Naive thymus-derived CD4-positive, alpha-beta T cell (primary cell): ENCODE results near the gene ANAPC4. TPM values are rescaled to one million over a fixed set of nuclear protein-coding genes. Genes with fewer than 3 reads are reported as not detected.

ENCODE experiments used
- ATAC-seq: fragments of 150-1000 bp; cut with Tn5 transposase; 2 replicates; pipeline ENCODE4 v1.10.0; 2021; ENCODE audit warnings: mild to moderate bottlenecking, moderate library complexity
- CTCF ChIA-PET: fragments of 350-600 bp; sonication (Branson Sonifier 250); formaldehyde crosslinking; loops from one replicate; lab custom pipeline; 2021; ENCODE audit warnings: antibody characterized with exemption; lab: Charles Lee
- POLR2A ChIA-PET: fragments of 350-600 bp; sonication (Branson Sonifier 250); formaldehyde crosslinking; loops from one replicate; lab custom pipeline; 2021; ENCODE audit warnings: antibody characterized with exemption, inconsistent platforms; lab: Charles Lee
- DNase-seq, 9 donors: peaks; one replicate each; pipeline versions ENCODE4 v3.0.0 to v3.0.0-alpha.2; 2020 to 2022; ENCODE audit warnings: mixed read lengths in 1 of 9
- H3K27ac ChIP-seq: one replicate; pipeline ENCODE4 v1.7.0; 2013; ENCODE audit warnings: mild to moderate bottlenecking, low read depth, low read length, moderate library complexity
- H3K27me3 ChIP-seq, 2 donors: one replicate each; pipeline ENCODE4 v1.7.0; 2013; ENCODE audit warnings: low read length in 2 of 2, mild to moderate bottlenecking in 2 of 2, moderate library complexity in 2 of 2; ENCODE audit not compliant: control insufficient read depth in 2 of 2, insufficient read depth in 2 of 2
- H3K36me3 ChIP-seq, 3 experiments: 1 replicate in 2 of 3; 2 replicates in 1 of 3; pipeline ENCODE4 v1.7.0; 2013; ENCODE audit warnings: low read length in 3 of 3, mild to moderate bottlenecking in 3 of 3, moderate library complexity in 1 of 3; ENCODE audit not compliant: insufficient read depth in 3 of 3, control insufficient read depth in 2 of 3
- H3K4me1 ChIP-seq, 2 donors: one replicate each; pipeline ENCODE4 v1.7.0; 2013; ENCODE audit warnings: low read length in 2 of 2, mild to moderate bottlenecking in 2 of 2, moderate library complexity in 1 of 2; ENCODE audit not compliant: control insufficient read depth in 2 of 2, insufficient read depth in 2 of 2
- H3K4me3 ChIP-seq: 2 replicates; pipeline ENCODE4 v1.7.0; 2013; ENCODE audit warnings: mild to moderate bottlenecking, low read length
- H3K9me3 ChIP-seq, 3 experiments: 1 replicate in 2 of 3; 2 replicates in 1 of 3; pipeline ENCODE4 v1.7.0; 2013; ENCODE audit warnings: low read length in 3 of 3; ENCODE audit not compliant: control insufficient read depth in 2 of 3
- H3K27ac Mint-ChIP-seq, 9 donors: one replicate each; pipeline ENCODE4 v1.8.0; 2020 to 2022; ENCODE audit warnings: mixed read lengths in 9 of 9, mild to moderate bottlenecking in 8 of 9, moderate library complexity in 5 of 9, inconsistent platforms in 2 of 9
- H3K27me3 Mint-ChIP-seq, 5 donors: one replicate each; pipeline ENCODE4 v1.8.0; 2021 to 2022; ENCODE audit warnings: mixed read lengths in 5 of 5, mild to moderate bottlenecking in 1 of 5
- H3K36me3 Mint-ChIP-seq, 5 donors: one replicate each; pipeline ENCODE4 v1.8.0; 2020 to 2022; ENCODE audit warnings: mixed read lengths in 5 of 5, mild to moderate bottlenecking in 3 of 5, inconsistent platforms in 1 of 5
- H3K4me1 Mint-ChIP-seq, 7 donors: one replicate each; pipeline ENCODE4 v1.8.0; 2020 to 2022; ENCODE audit warnings: mixed read lengths in 7 of 7, mild to moderate bottlenecking in 3 of 7, inconsistent platforms in 1 of 7
- H3K4me3 Mint-ChIP-seq, 10 donors: one replicate each; pipeline ENCODE4 v1.8.0; 2020 to 2022; ENCODE audit warnings: mild to moderate bottlenecking in 10 of 10, mixed read lengths in 10 of 10, moderate library complexity in 6 of 10, inconsistent platforms in 2 of 10
- H3K9me3 Mint-ChIP-seq, 11 donors: one replicate each; pipeline ENCODE4 v1.8.0; 2020 to 2022; ENCODE audit warnings: mixed read lengths in 11 of 11, mild to moderate bottlenecking in 4 of 11, inconsistent platforms in 1 of 11, moderate library complexity in 1 of 11
- intact Hi-C, 2 donors: fragments of 100-400 bp; cut with micrococcal nuclease; formaldehyde crosslinking; loops; one replicate each; pipeline ENCODE4 v1.15.1; 2023
- polyA plus RNA-seq, 2 donors: library from polyadenylated mRNA; unstranded; fragments of 300-500 nt; fragmentation: Illumina TruSeq; gene quantifications; one replicate each; pipeline ENCODE4 v1.2.3, GENCODE V29; 2021
- total RNA-seq, 6 experiments: library from RNA in 5 of 6; stranded (reverse) in 5 of 6; gene quantifications; 1 replicate in 5 of 6; 2 replicates in 1 of 6; pipeline ENCODE4 v1.2.3 and lab custom pipeline; 2021 to 2026

ANAPC4 gene
- total and polyA plus RNA-seq, 7 experiments from 2014 or later, result 19.0 to 55.3 (median 49.9) TPM

DNA sequence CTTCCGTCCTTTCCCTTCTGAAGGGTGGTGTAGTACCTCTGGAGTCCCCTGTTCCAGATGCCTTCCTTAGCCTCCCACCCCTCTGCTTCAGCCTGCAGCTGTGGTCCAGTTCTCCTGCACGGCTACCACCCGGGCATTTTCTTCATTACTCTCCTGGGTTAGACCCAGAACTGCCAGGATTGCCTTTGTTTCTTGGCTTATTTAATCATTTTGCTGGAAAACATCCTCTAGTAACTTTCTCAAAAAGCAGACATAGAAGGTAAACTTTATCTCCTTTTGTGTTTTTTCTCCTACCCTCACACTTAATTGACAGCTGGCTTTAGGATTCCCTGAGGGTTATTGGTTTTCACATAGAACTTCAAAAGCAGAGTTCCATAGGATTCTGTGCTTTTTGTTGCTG lies 20.2 kb downstream of the ANAPC4 start:
- H3K4me3 ChIP-seq, result no peak overlapping the region
- no peaks in the 10 kb centered on the region for H3K4me1 ChIP-seq
- peaks cover 0 to 14% (median 0%) of the 10 kb centered on the region in 7 donors for H3K4me1 Mint-ChIP-seq
- POLR2A ChIA-PET, result no interaction called here
- CTCF ChIA-PET, result no interaction called here
- peaks cover 22 to 87% (median 32%) of the 10 kb centered on the region in 3 experiments for H3K36me3 ChIP-seq
- no peak overlapping the region for H3K27ac Mint-ChIP-seq
- no peaks in the 10 kb centered on the region for H3K9me3 ChIP-seq
- H3K4me3 Mint-ChIP-seq, result no peak overlapping the region
- H3K36me3 Mint-ChIP-seq, result peaks cover 44 to 80% (median 66%) of the 10 kb centered on the region in 5 donors
- ATAC-seq (no peak), DNase-seq (no peak)
- intact Hi-C loops, result no loop called here
- no peaks in the 10 kb centered on the region for H3K27me3 ChIP-seq
- no peak overlapping the region for H3K27ac ChIP-seq
- H3K9me3 Mint-ChIP-seq, result peaks cover 0 to 7% (median 4%) of the 10 kb centered on the region in 11 donors
- H3K27me3 Mint-ChIP-seq, result no peaks in the 10 kb centered on the region

DNA sequence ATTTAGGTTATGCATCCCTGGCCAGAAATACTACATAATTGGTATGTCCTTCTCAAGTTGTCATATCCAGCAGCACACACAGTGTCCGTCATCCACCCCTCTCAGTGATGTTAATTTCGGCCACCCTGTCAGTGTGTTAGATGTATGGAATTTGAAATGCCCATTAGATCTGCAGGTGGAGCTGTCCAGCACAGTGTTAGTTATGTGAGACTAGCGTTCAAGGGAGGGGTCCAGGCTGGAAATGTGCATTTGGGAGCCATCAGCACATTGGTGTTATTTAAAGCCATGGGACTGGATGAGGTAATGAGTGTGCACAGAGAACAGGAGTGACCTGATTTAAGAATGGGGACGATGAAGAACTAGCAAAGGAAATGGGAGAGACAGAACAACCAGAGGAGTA lies 22.4 kb downstream of the ANAPC4 start:
- H3K27ac Mint-ChIP-seq, result no peak overlapping the region
- peaks cover 24 to 79% (median 31%) of the 10 kb centered on the region in 3 experiments for H3K36me3 ChIP-seq

DNA sequence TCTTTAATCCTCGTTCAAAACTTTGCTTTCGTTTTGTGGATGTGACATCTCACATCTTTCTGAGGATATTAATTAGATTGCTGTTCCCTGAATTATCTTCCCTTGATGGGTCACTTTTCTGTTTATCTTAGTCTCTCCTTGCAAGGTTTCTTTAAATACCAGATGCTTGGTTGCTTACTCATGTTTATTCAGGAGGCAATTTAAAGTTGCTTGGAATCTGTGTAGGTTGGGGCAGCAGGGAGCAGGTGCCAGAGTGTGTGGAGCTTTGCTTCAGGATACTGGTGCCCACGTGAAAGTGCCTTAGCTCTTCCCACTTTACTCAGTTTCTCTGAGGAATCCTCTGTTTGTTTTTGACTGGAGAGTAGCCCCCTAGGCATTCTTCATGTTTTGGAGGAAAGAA lies 24.0 kb downstream of the ANAPC4 start:
- H3K4me3 ChIP-seq, result no peak overlapping the region
- Mint-ChIP-seq H3K4me1 (peaks cover 0 to 14% (median 0%) of the 10 kb centered on the region in 7 donors), H3K27ac (no peak overlapping the region), H3K27me3 (no peaks in the 10 kb centered on the region), H3K9me3 (peaks cover 0 to 7% (median 4%) of the 10 kb centered on the region in 11 donors), H3K36me3 (peaks cover 41 to 76% (median 59%) of the 10 kb centered on the region in 5 donors), H3K4me3 (no peak overlapping the region)
- H3K27me3 ChIP-seq, result no peaks in the 10 kb centered on the region
- POLR2A ChIA-PET, result no interaction called here
- CTCF ChIA-PET, result no interaction called here
- ATAC-seq (no peak), DNase-seq (no peak)
- H3K4me1 ChIP-seq, result no peaks in the 10 kb centered on the region
- H3K36me3 ChIP-seq, result peaks cover 24 to 78% (median 29%) of the 10 kb centered on the region in 3 experiments
- H3K9me3 ChIP-seq, result no peaks in the 10 kb centered on the region
- intact Hi-C loops, result no loop called here
- H3K27ac ChIP-seq, result no peak overlapping the region

More for the DNA sequence above, 22.4 kb downstream of the ANAPC4 start:
- intact Hi-C loops, result no loop called here
- ATAC-seq (no peak), DNase-seq (no peak)
- Mint-ChIP-seq H3K4me1 (peaks cover 0 to 14% (median 0%) of the 10 kb centered on the region in 7 donors), H3K4me3 (no peak overlapping the region), H3K27me3 (no peaks in the 10 kb centered on the region), H3K36me3 (peaks cover 41 to 81% (median 61%) of the 10 kb centered on the region in 5 donors), H3K9me3 (peaks cover 0 to 7% (median 4%) of the 10 kb centered on the region in 11 donors)
- H3K4me3 ChIP-seq, result no peak overlapping the region
- H3K27me3 ChIP-seq, result no peaks in the 10 kb centered on the region
- H3K27ac ChIP-seq, result no peak overlapping the region
- no peaks in the 10 kb centered on the region for H3K9me3 ChIP-seq
- POLR2A ChIA-PET, result interaction anchor here (0.6 kb wide), 1 partner anchor 57 kb away, joined by 3 read pairs; no protein-coding TSS in a partner anchor
- CTCF ChIA-PET, result no interaction called here
- no peaks in the 10 kb centered on the region for H3K4me1 ChIP-seq

DNA sequence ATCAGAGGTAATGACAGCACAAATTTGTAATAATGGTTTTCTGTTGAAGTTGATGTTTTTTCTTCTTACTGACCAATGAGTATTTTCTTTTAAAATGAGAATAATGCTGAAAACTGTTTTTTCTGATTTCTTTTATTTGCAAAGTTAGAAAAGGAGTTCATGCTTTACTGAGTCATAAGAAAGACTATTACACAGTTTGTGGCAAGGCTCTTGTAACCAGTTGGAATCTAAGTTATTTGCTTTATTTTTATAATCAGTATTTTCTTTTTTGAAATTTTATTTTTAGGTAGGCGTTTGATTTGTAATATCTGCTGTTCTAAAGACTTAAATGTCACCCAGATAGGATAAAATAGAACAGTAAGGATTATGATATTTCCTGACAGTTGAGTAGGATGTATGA lies 25.5 kb downstream of the ANAPC4 start:
- Mint-ChIP-seq H3K4me1 (peaks cover 0 to 14% (median 0%) of the 10 kb centered on the region in 7 donors), H3K4me3 (no peak overlapping the region), H3K9me3 (peaks cover 0 to 1% (median 0%) of the 10 kb centered on the region in 11 donors), H3K27me3 (no peaks in the 10 kb centered on the region), H3K36me3 (peaks cover 31 to 66% (median 50%) of the 10 kb centered on the region in 5 donors), H3K27ac (no peak overlapping the region)
- H3K4me1 ChIP-seq, result no peaks in the 10 kb centered on the region
- peaks cover 15 to 75% (median 37%) of the 10 kb centered on the region in 3 experiments for H3K36me3 ChIP-seq
- DNase-seq (no peak), ATAC-seq (no peak)
- intact Hi-C loops, result no loop called here
- ChIA-PET CTCF (no interaction called here), POLR2A (no interaction called here)
- no peak overlapping the region for H3K4me3 ChIP-seq
- H3K27ac ChIP-seq, result no peak overlapping the region
- H3K27me3 ChIP-seq, result no peaks in the 10 kb centered on the region
- H3K9me3 ChIP-seq, result no peaks in the 10 kb centered on the region

DNA sequence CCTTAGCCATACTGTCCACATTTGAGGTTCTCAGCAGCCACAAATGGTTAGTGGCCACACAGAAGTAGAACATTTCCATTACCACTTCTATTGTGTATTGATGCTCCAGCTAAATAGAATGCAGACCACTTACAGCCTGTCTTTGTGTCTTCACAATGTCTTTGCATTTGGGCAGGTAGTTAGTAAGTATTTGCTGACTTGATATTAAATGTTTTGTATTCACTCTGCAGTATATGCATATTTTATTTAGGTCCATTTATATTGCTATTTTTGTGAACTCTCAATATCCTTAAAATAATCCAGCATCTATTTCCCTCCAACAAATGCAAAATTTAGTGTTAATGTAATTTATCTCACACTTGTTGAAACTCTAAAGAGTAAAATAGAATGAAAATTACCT lies 26.6 kb downstream of the ANAPC4 start:
- Histone ChIP-seq H3K36me3 (peaks cover 22 to 76% (median 33%) of the 10 kb centered on the region in 3 experiments), H3K27ac (no peak overlapping the region), H3K27me3 (no peaks in the 10 kb centered on the region), H3K9me3 (no peaks in the 10 kb centered on the region), H3K4me1 (no peaks in the 10 kb centered on the region), H3K4me3 (no peak overlapping the region)
- DNase-seq (no peak), ATAC-seq (no peak)
- H3K27me3 Mint-ChIP-seq, result no peaks in the 10 kb centered on the region
- CTCF ChIA-PET, result no interaction called here
- H3K4me1 Mint-ChIP-seq, result peaks cover 0 to 14% (median 0%) of the 10 kb centered on the region in 7 donors
- peaks cover 22 to 64% (median 46%) of the 10 kb centered on the region in 5 donors for H3K36me3 Mint-ChIP-seq
- H3K9me3 Mint-ChIP-seq, result peaks cover 0 to 1% (median 0%) of the 10 kb centered on the region in 11 donors
- no peak overlapping the region for H3K4me3 Mint-ChIP-seq
- POLR2A ChIA-PET, result no interaction called here
- intact Hi-C loops, result no loop called here
- H3K27ac Mint-ChIP-seq, result no peak overlapping the region

DNA sequence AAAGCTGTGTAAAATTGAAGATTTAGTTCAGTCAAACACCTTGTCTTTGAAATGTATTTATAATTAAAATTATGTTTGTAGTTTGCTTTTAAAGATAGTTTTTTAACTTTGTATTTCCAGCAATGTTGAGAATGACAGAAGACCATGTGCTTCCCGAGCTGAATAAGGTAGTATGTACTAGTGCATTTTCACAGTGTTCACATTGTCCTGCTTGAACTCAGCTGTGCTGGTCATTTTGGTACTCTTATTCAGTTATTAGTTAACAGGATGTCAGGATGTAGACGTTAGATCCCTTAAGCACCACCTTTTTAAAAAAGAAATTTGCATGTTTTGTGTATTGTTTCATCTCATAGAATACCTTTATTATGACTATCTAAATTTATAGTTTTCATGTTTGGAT lies 28.4 kb downstream of the ANAPC4 start:
- H3K27me3 Mint-ChIP-seq, result no peaks in the 10 kb centered on the region
- no peaks in the 10 kb centered on the region for H3K4me1 ChIP-seq
- H3K9me3 Mint-ChIP-seq, result peaks cover 0 to under 1% (median 0%) of the 10 kb centered on the region in 11 donors
- no peaks in the 10 kb centered on the region for H3K27me3 ChIP-seq
- no peak overlapping the region for H3K27ac Mint-ChIP-seq
- DNase-seq, result no peak
- peaks cover 0 to 3% (median 0%) of the 10 kb centered on the region in 7 donors for H3K4me1 Mint-ChIP-seq
- no peak overlapping the region for H3K4me3 ChIP-seq
- H3K9me3 ChIP-seq, result no peaks in the 10 kb centered on the region
- POLR2A ChIA-PET, result no interaction called here
- intact Hi-C loops, result no loop called here
- CTCF ChIA-PET, result no interaction called here
- H3K4me3 Mint-ChIP-seq, result no peak overlapping the region
- no peak overlapping the region for H3K27ac ChIP-seq
- peaks cover 14 to 64% (median 40%) of the 10 kb centered on the region in 5 donors for H3K36me3 Mint-ChIP-seq
- no peak for ATAC-seq
- H3K36me3 ChIP-seq, result peaks cover 27 to 78% (median 32%) of the 10 kb centered on the region in 3 experiments

DNA sequence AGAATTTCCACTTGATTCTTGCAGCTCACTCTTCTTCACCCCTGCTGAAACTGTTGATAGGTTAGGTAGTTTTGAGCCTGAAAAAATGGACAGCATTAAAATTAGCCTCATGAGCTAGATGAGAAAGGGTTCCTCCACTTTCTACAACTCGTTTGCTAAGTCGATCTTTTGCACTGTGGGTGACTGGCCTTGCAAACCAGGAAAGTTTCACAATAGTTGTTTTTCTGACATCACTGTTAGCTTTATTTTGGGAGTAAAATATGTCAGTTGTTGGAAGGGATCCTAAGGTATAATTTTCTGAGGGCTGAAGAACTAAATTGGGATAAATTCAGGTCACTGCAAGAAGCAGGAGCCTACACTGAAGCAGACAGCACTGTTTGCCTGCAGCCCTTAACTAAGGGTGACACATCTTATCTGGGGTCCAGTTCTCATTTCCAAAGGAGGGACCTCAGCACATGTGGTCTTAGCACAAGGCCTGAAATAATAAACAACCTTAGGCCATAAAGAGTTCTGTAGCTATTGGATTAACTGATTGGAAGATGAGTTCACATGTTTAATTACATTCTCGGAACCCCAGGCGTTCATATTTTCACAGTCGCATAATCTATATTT lies 29.1 kb downstream of the ANAPC4 start:
- Mint-ChIP-seq H3K27ac (no peak overlapping the region), H3K9me3 (no peaks in the 10 kb centered on the region), H3K4me1 (no peaks in the 10 kb centered on the region), H3K4me3 (no peak overlapping the region), H3K27me3 (no peaks in the 10 kb centered on the region), H3K36me3 (peaks cover 18 to 65% (median 41%) of the 10 kb centered on the region in 5 donors)
- ATAC-seq (no peak), DNase-seq (no peak)
- H3K36me3 ChIP-seq, result peaks cover 34 to 78% (median 37%) of the 10 kb centered on the region in 3 experiments
- H3K4me1 ChIP-seq, result no peaks in the 10 kb centered on the region
- no peaks in the 10 kb centered on the region for H3K27me3 ChIP-seq
- POLR2A ChIA-PET, result no interaction called here
- intact Hi-C loops, result no loop called here
- no peak overlapping the region for H3K4me3 ChIP-seq
- CTCF ChIA-PET, result no interaction called here
- H3K9me3 ChIP-seq, result no peaks in the 10 kb centered on the region
- no peak overlapping the region for H3K27ac ChIP-seq
